Jurkat, Clone E6-1 (cell line): ENCODE results near the gene HAND2. TPM values are rescaled to one million over a fixed set of nuclear protein-coding genes. Genes with fewer than 3 reads are reported as not detected.

ENCODE experiments used
- DNase-seq: peaks from one replicate; pipeline ENCODE4 v3.0.0-alpha.2; 2011; ENCODE audit warnings: low read depth, low spot score
- H3K4me3 ChIP-seq: 2 replicates; pipeline ENCODE4 v1.5.1; 2011; ENCODE audit warnings: mild to moderate bottlenecking, low read length, control low read depth, moderate library complexity
- polyA plus RNA-seq: library from polyadenylated mRNA; unstranded; fragments of >200 nt; gene quantifications from one replicate; pipeline ENCODE4 v1.2.1, GENCODE V29; 2012; ENCODE audit warnings: missing spikeins; ENCODE audit not compliant: insufficient read length, insufficient read depth

HAND2 gene
- not detected for polyA plus RNA-seq

- no peak for DNase-seq
- H3K4me3 ChIP-seq: no peak within 1 kb of the TSS
These were observed at the start of gene HAND2 for GRCh38 chr4:173529477-173530325. TSS of gene HAND2 (minus strand) at chr4:173530229. CDS start at chr4:173529289, 940 bp downstream.

DNA sequence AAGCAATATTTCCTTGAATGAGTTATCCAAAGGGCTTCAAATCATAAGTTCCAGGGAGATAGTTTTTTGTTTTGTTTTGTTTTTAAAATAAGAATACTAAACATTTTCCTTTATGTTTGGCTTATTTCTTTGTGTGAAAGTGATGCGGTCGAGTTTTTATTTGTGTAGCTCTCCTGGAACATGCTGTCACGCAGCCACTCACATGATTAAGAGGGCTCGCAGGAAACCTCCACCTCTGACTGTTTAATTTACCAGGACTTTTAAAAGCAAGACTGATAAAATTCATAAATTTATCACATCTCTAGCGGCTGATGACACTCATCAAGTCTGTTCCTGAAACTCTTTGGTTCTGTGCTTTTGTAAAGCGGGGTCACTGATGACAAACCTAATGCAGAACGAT lies 48.9 kb upstream of the HAND2 start:
- no peak for DNase-seq
- H3K4me3 ChIP-seq: no peak overlapping the region

DNA sequence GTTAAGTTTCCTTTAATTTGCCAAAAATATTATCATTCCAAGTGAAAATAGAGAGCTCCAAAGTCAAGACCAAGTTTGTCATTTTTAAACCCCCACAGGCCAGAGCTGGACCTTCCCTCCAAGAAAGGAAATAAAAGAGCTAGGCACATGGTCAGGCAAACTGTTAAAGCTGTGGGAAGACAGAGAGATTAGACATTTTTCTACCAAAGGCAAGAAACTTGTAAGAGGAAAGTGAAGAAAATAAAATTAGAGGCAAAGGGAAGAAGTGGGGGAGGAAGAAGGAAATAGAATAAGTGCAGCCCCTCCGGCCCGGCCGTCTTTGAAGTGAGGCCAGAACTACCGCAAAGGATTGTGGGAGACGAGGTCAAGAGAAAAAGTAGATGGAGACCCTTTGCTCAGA lies 47.9 kb upstream of the HAND2 start:
- no peak overlapping the region for H3K4me3 ChIP-seq
- no peak for DNase-seq

DNA sequence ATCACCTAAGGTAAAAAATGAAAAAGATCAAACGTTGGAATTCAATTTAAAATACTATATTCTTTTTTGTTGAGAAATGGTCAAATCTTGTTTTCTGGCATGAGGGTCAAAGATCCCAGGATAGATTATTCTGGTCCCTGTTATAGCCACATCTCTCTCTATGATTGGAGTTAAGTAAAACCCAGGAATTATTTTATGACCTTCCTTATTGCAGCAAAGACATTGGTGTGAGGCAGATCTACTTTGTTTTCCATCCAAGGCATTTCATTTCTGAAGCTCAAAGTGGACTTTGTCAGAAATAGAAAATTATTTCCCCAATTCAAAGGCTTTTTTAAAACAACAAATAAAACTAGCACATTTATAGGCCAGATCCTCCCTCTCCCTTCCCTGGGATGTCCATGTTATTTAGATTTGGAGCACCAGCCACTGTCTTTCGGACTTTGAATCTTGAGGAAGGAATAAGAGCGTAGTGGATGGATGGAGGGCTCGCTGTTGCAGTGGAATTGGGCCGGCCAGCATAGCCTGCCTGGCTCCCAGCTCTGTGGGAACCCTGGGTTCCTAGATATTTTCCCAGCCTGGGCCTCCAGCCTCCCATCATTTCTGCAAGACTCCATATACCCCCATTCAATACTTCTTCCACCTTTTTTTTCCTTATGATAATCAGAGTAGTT lies 45.6 kb upstream of the HAND2 start:
- no peak for DNase-seq
- H3K4me3 ChIP-seq: no peak overlapping the region

DNA sequence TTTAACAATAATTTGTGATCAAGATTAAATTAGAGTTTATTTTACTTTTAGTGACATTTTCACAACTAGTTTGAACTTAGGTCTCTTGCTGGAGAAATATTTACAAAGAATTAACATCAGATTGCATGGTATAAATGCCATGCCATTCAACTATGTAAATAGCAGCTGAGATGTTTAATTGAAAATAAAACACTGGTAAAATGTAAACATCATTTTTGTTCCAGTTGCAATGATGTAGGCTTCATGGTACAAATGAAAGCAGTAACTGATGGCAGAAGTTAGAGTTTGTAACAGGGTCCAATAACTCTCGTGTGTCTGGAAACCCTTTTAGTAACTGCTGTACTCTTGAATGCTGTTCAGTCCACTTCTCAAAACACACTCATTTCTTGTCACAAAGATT lies 43.7 kb upstream of the HAND2 start:
- H3K4me3 ChIP-seq: no peak overlapping the region
- DNase-seq: no peak

DNA sequence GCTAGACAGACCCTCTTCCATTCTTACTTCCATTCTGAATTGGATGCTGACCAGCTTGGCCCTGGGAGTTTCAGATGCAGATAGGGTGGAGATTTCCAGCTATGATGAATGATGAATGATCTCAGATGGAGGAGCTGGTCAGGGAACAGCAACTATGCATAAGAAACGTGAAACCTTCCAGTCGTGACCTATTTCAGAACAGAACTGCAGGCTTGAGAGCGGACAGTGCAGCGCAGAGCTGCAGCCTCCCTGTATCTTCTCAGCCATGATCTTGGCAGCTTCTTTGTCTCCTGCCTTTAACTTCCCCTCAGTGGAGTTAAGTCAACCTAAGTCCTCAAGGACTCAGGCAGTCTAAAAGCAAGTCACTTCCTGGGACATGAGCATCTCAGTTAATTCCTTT lies 43.3 kb upstream of the HAND2 start:
- no peak overlapping the region for H3K4me3 ChIP-seq
- DNase-seq: no peak

- DNase-seq: no peak
- no peak overlapping the region for H3K4me3 ChIP-seq
These were observed 42.6 kb upstream of the HAND2 start for GRCh38 chr4:173572493-173573129.

- no peak for DNase-seq
- no peak overlapping the region for H3K4me3 ChIP-seq
These were observed 41.6 kb upstream of the HAND2 start for GRCh38 chr4:173571620-173572019.

GRCh38 chr4:173565281-173565680 lies 35.3 kb upstream of the HAND2 start:
- no peak for DNase-seq
- H3K4me3 ChIP-seq: no peak overlapping the region

DNA sequence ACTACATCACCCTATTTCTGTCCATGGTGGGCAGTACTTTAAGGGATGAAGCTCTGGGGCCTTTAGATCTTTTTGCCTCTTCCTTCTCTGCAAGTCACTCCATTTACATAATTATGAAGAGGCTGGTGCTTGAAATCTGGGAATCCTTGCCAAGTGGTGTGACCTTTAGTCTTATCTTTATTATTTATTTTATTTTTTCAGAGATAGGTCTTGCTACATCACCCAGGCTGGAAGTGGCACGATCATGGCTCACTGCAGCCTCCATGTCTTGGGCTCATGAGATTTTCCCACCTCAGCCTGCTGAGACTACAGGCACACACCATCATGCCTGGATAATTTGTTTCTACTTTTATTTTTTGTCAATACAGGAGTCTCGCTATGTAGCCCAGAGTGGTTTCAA lies 34.4 kb upstream of the HAND2 start:
- H3K4me3 ChIP-seq: no peak overlapping the region
- no peak for DNase-seq

- DNase-seq: no peak
- H3K4me3 ChIP-seq: no peak overlapping the region
These were observed 30.9 kb upstream of the HAND2 start for GRCh38 chr4:173560896-173561295.

DNA sequence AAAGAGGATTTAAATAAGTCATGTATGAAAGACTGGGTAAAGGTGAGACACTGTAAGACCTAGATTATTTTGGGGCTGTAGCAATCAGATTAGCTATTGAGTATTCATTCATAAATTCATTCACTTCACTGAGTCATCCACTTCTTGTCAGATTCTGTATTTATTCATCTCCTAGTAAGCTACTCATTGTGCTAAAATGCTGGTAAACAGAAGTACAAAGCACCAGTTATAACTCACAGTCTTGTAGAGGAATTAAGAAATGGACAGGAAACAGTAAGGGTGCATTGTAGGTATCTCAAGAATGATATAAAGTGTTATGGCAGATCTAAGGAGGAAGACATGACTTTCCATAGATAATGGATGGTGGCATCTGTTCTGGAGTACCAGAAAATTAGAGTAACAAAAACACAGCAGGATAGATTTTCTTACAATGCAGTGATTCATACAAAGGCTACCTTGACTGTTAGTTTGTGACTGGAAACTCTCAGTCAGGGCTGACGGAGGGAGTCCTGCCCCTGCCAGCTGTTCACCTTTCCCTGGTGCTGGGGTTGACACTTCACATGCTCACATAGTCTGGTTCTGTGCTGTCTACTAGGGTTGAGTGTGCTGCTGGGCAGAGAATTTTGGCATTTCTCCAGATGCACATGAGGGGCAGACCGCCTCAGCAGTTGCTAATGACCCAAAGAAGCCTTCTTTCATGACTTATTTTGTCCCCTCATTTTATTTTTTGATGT lies 26.5 kb upstream of the HAND2 start:
- no peak for DNase-seq
- no peak overlapping the region for H3K4me3 ChIP-seq

- no peak overlapping the region for H3K4me3 ChIP-seq
- no peak for DNase-seq
These were observed 17.9 kb upstream of the HAND2 start for GRCh38 chr4:173547889-173548288.

GRCh38 chr4:173546776-173547175 lies 16.7 kb upstream of the HAND2 start:
- no peak for DNase-seq
- H3K4me3 ChIP-seq: no peak overlapping the region

DNA sequence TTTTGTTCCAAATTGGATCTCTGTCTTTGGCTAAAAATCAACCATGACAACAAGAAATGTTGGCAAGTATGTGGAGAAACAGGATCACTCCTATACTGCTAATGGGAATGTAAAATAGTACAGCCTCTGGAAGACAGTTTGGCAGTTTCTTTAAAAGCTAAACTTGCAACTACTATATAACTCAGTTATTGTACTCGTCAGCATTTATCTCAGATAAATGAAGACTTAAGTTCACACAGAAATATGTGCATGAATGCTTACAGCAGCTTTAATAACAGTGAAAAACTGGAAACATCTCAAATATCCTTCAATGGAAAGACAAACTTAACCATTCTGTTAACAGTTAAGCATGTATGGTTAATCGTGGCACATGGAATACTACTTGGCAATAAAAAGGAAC lies 15.4 kb upstream of the HAND2 start:
- no peak for DNase-seq
- no peak overlapping the region for H3K4me3 ChIP-seq

GRCh38 chr4:173543266-173543665 lies 13.2 kb upstream of the HAND2 start:
- DNase-seq: no peak
- no peak overlapping the region for H3K4me3 ChIP-seq

DNA sequence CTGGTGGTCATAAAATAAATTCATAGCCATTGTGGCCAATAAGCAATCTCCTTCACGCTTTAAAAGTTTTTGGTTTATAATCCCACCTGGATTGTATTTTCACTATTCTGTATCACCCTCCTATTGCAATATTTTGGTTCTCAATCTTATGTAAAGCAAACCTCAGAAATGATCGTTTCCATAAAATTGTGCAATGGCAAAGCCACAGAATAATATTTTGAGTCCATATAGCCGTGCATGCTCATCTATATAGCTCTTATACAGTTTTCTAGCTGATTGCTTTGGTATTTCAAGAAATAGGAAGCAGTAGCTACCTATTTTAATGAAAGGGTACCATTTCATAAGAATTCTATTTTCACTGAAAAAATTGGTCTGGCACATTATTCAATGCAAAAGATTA lies 10.0 kb upstream of the HAND2 start:
- no peak overlapping the region for H3K4me3 ChIP-seq
- DNase-seq: no peak

GRCh38 chr4:173538909-173539445 lies 8.9 kb upstream of the HAND2 start:
- DNase-seq: no peak
- peak overlapping the region; percentile 13; the same call in 1 of the 2 replicates for H3K4me3 ChIP-seq
